GM23338 (cell line): ENCODE data around the gene SLC30A5. TPM values are rescaled to one million over a fixed set of nuclear protein-coding genes. Genes with fewer than 3 reads are reported as not detected.

Source experiments
- ATAC-seq: fragments of 200-7000 bp; cut with Tn5 transposase; 3 replicates; pipeline ENCODE4 v1.9.1; 2020
- DNase-seq: peaks from one replicate; pipeline ENCODE4 v3.0.0-alpha.2; 2015; ENCODE audit warnings: low spot score
- H2AFZ ChIP-seq: fragments of 200-600 bp; sonication (generic); 2 replicates; pipeline ENCODE4 v1.8.0; 2016; ENCODE audit warnings: antibody characterized with exemption, mild to moderate bottlenecking, moderate library complexity
- H3F3A ChIP-seq: fragments of 200-600 bp; sonication (generic); replicated peaks from 2 replicates; pipeline ENCODE4 v1.8.0; 2017; ENCODE audit warnings: antibody characterized with exemption, mixed run types, low read depth
- H3K27ac ChIP-seq: fragments of 200-600 bp; sonication (generic); 2 replicates; pipeline ENCODE4 v1.6.1; 2016; ENCODE audit warnings: low read depth
- H3K27me3 ChIP-seq: fragments of 200-600 bp; sonication (generic); 2 replicates; pipeline ENCODE4 v1.8.0; 2016; ENCODE audit warnings: mild to moderate bottlenecking, mixed run types, moderate library complexity; ENCODE audit not compliant: insufficient read depth
- H3K36me3 ChIP-seq: fragments of 200-600 bp; sonication (generic); 2 replicates; pipeline ENCODE4 v1.8.0; 2016; ENCODE audit warnings: mild to moderate bottlenecking; ENCODE audit not compliant: insufficient read depth
- H3K4me1 ChIP-seq: fragments of 200-600 bp; sonication (generic); 2 replicates; pipeline ENCODE4 v1.8.0; 2016; ENCODE audit warnings: mild to moderate bottlenecking, moderate library complexity; ENCODE audit not compliant: insufficient read depth
- H3K4me2 ChIP-seq: fragments of 200-600 bp; sonication (generic); 2 replicates; pipeline ENCODE4 v1.7.1; 2017; ENCODE audit warnings: mixed run types
- H3K4me3 ChIP-seq: fragments of 200-600 bp; sonication (generic); 2 replicates; pipeline ENCODE4 v1.6.1; 2016; ENCODE audit warnings: mixed run types
- H3K79me2 ChIP-seq: fragments of 200-600 bp; sonication (generic); replicated peaks from 2 replicates; pipeline ENCODE4 v1.8.0; 2017; ENCODE audit warnings: mild to moderate bottlenecking; ENCODE audit not compliant: insufficient read depth
- H3K9me2 ChIP-seq: fragments of 200-600 bp; sonication (generic); 2 replicates; pipeline ENCODE4 v1.8.0; 2017; ENCODE audit not compliant: insufficient read depth
- H4K20me1 ChIP-seq: fragments of 200-600 bp; sonication (generic); replicated peaks from 2 replicates; pipeline ENCODE4 v1.8.0; 2017; ENCODE audit warnings: mild to moderate bottlenecking; ENCODE audit not compliant: insufficient read depth
- H3K27ac Mint-ChIP-seq: 2 replicates; pipeline ENCODE4 v1.8.0; 2020; ENCODE audit warnings: inconsistent platforms, mild to moderate bottlenecking, moderate library complexity, mixed read lengths
- H3K27me3 Mint-ChIP-seq: 3 replicates; pipeline ENCODE4 v1.8.0; 2022; ENCODE audit warnings: low read depth, mild to moderate bottlenecking, moderate library complexity, mixed read lengths, inconsistent platforms; ENCODE audit not compliant: insufficient read depth, poor library complexity
- H3K36me3 Mint-ChIP-seq: 3 replicates; pipeline ENCODE4 v1.8.0; 2021; ENCODE audit warnings: low read depth, mild to moderate bottlenecking, inconsistent platforms, moderate library complexity, mixed read lengths
- H3K4me1 Mint-ChIP-seq: 3 replicates; pipeline ENCODE4 v1.8.0; 2020; ENCODE audit warnings: mild to moderate bottlenecking, inconsistent platforms, mixed read lengths
- H3K4me3 Mint-ChIP-seq: 3 replicates; pipeline ENCODE4 v1.8.0; 2021; ENCODE audit warnings: moderate library complexity, mild to moderate bottlenecking, inconsistent platforms, mixed read lengths
- H3K9me3 Mint-ChIP-seq: 3 replicates; pipeline ENCODE4 v1.8.0; 2020; ENCODE audit warnings: moderate library complexity, mild to moderate bottlenecking, inconsistent platforms, mixed read lengths
- CREB1 ChIP-seq: fragments of 250-450 bp; sonication (Bioruptor Pico); IDR thresholded peaks from 2 replicates; pipeline ENCODE4 v1.5.0; 2020; ENCODE audit warnings: low read depth, mild to moderate bottlenecking, moderate library complexity
- CTCF ChIP-seq, 2 experiments: fragments of 200-600 bp in 1 of 2; sonication (generic) in 1 of 2; conservative IDR thresholded peaks; 2 replicates each; pipeline versions ENCODE4 v1.5.1 to v1.6.1; 2016 to 2017; ENCODE audit warnings: antibody characterized with exemption in 2 of 2, low read depth in 2 of 2, mild to moderate bottlenecking in 2 of 2, moderate library complexity in 1 of 2
- EZH2 ChIP-seq: fragments of 200-600 bp; sonication (generic); IDR thresholded peaks from one replicate; pipeline ENCODE4 v1.8.0; 2017; ENCODE audit warnings: antibody characterized with exemption, mild to moderate bottlenecking, low read depth; ENCODE audit not compliant: unreplicated experiment
- EZH2phosphoT487 ChIP-seq: fragments of 200-600 bp; sonication (generic); IDR thresholded peaks from one replicate; pipeline ENCODE4 v1.8.1; 2018; ENCODE audit warnings: antibody characterized with exemption; ENCODE audit not compliant: unreplicated experiment
- JUNB ChIP-seq: IDR thresholded peaks from one replicate; pipeline ENCODE4 v1.6.1; 2016; ENCODE audit warnings: antibody characterized with exemption; ENCODE audit not compliant: unreplicated experiment
- NANOG ChIP-seq: IDR thresholded peaks from 2 replicates; pipeline ENCODE4 v1.6.1; 2016; ENCODE audit warnings: antibody characterized with exemption, borderline replicate concordance
- POLR2AphosphoS5 ChIP-seq: IDR thresholded peaks from 2 replicates; pipeline ENCODE4 v1.6.1; 2016; ENCODE audit warnings: antibody characterized with exemption, low read depth
- STAT1 ChIP-seq: IDR thresholded peaks from one replicate; pipeline ENCODE4 v1.6.1; 2016; ENCODE audit warnings: antibody characterized with exemption; ENCODE audit not compliant: unreplicated experiment
- ZNF114 ChIP-seq: fragments of 250-450 bp; sonication (Bioruptor Pico); IDR thresholded peaks from 2 replicates; pipeline ENCODE4 v1.5.0; 2020; ENCODE audit warnings: mild to moderate bottlenecking, moderate library complexity
- ZNF462 ChIP-seq: fragments of 250-450 bp; sonication (Bioruptor Pico); IDR thresholded peaks from 2 replicates; pipeline ENCODE4 v1.5.0; 2020; ENCODE audit warnings: mild to moderate bottlenecking, moderate library complexity
- polyA plus RNA-seq: library from polyadenylated mRNA; unstranded; fragments of >200 nt; fragmentation: Nextera tagmentation; extraction: Ambion mirVana; gene quantifications from 2 replicates; pipeline ENCODE4 v1.2.1, GENCODE V29; 2016
- total RNA-seq: library from RNA; depleted of rRNA; stranded (reverse); fragments of >200 nt; shearing (Covaris generic); gene quantifications from 2 replicates; pipeline ENCODE4 v1.2.3, GENCODE V29; 2014
- TF ChIP-seq, protein P1 (sequence below): IDR thresholded peaks from 2 replicates; pipeline ENCODE4 v1.6.1; 2016; ENCODE audit warnings: antibody characterized with exemption
- TF ChIP-seq, protein P2 (sequence below): IDR thresholded peaks from one replicate; pipeline ENCODE4 v1.6.1; 2018; ENCODE audit warnings: antibody characterized with exemption; ENCODE audit not compliant: unreplicated experiment

Gene SLC30A5
- total and polyA plus RNA-seq, 2 experiments from 2014 or later = 38.2 to 43.2 TPM

- peaks cover 9% of the 10 kb centered on the region; the same call in 2 of the 3 replicates for H3K4me1 Mint-ChIP-seq
- no peaks in the 10 kb centered on the region for H3K9me3 Mint-ChIP-seq
- Histone ChIP-seq H3K4me3 (no peak overlapping the region), H3K4me1 (peaks cover 13% of the 10 kb centered on the region; the same call in 1 of the 2 replicates), H3K27me3 (no peaks in the 10 kb centered on the region), H4K20me1 (no peaks in the 10 kb centered on the region), H3K9me2 (no peaks in the 10 kb centered on the region), H3K27ac (no peak overlapping the region), H3K36me3 (no peaks in the 10 kb centered on the region; the same call in 1 of the 2 replicates), H2AFZ (no peak overlapping the region), H3F3A (no peaks in the 10 kb centered on the region), H3K79me2 (no peaks in the 10 kb centered on the region), H3K4me2 (no peak overlapping the region)
- no peak for TF ChIP-seq STAT1
- TF ChIP-seq POLR2AphosphoS5 = no peak
- no peak for TF ChIP-seq CTCF (conservative IDR thresholded peaks at IDR 0.05; ENCODE audit: low read depth in 2 of 2)
- TF ChIP-seq JUNB = no peak
- no peak for TF ChIP-seq EZH2phosphoT487
- no peak for TF ChIP-seq NANOG
- no peak for TF ChIP-seq ZNF114 (CRISPR knock-in tag)
- TF ChIP-seq, protein P1, sequence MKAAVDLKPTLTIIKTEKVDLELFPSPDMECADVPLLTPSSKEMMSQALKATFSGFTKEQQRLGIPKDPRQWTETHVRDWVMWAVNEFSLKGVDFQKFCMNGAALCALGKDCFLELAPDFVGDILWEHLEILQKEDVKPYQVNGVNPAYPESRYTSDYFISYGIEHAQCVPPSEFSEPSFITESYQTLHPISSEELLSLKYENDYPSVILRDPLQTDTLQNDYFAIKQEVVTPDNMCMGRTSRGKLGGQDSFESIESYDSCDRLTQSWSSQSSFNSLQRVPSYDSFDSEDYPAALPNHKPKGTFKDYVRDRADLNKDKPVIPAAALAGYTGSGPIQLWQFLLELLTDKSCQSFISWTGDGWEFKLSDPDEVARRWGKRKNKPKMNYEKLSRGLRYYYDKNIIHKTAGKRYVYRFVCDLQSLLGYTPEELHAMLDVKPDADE = no peak
- TF ChIP-seq EZH2 = no peak
- TF ChIP-seq ZNF462 = no peak
- TF ChIP-seq, protein P2, sequence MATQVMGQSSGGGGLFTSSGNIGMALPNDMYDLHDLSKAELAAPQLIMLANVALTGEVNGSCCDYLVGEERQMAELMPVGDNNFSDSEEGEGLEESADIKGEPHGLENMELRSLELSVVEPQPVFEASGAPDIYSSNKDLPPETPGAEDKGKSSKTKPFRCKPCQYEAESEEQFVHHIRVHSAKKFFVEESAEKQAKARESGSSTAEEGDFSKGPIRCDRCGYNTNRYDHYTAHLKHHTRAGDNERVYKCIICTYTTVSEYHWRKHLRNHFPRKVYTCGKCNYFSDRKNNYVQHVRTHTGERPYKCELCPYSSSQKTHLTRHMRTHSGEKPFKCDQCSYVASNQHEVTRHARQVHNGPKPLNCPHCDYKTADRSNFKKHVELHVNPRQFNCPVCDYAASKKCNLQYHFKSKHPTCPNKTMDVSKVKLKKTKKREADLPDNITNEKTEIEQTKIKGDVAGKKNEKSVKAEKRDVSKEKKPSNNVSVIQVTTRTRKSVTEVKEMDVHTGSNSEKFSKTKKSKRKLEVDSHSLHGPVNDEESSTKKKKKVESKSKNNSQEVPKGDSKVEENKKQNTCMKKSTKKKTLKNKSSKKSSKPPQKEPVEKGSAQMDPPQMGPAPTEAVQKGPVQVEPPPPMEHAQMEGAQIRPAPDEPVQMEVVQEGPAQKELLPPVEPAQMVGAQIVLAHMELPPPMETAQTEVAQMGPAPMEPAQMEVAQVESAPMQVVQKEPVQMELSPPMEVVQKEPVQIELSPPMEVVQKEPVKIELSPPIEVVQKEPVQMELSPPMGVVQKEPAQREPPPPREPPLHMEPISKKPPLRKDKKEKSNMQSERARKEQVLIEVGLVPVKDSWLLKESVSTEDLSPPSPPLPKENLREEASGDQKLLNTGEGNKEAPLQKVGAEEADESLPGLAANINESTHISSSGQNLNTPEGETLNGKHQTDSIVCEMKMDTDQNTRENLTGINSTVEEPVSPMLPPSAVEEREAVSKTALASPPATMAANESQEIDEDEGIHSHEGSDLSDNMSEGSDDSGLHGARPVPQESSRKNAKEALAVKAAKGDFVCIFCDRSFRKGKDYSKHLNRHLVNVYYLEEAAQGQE = no peak
- no peak for TF ChIP-seq CREB1 (CRISPR knock-in tag)
- peaks cover 16% of the 10 kb centered on the region; the same call in 2 of the 3 replicates for H3K36me3 Mint-ChIP-seq
- H3K27ac Mint-ChIP-seq = no peak overlapping the region
- ATAC-seq (no peak), DNase-seq (no peak)
- no peak overlapping the region for H3K4me3 Mint-ChIP-seq
- H3K27me3 Mint-ChIP-seq = no peaks in the 10 kb centered on the region
These were observed 37.5 kb downstream of the SLC30A5 start for GRCh38 chr5:69131304-69131703.
